ENCODE results near the gene THAP4. TPM values are rescaled to one million over a fixed set of nuclear protein-coding genes. Genes with fewer than 3 reads are reported as not detected.

The THAP4 gene
- total RNA-seq, 2 donors from 2014 or later, result 76.8 to 94.7 TPM

DNA sequence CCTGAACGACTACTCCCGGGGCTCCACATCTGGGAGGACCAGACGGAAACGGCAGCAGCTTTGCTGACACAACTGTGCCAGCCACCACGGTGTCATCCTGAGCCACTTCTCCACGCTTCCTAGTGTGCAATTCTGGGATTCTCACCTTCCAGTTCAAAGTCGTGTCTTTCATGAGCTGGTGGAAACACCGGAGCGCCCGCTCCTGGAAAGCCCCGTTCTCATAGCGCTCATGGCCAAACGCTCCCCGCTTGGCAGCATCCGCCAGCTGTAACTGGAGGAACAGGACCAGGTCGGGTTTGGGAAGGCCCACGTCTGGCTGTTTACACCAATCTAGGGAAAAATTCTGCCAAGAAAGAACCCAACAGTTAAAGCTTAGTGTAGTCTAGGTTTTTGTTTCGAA lies 41.3 kb upstream of the THAP4 start:
- no peak for DNase-seq (ENCODE audit: low spot score)
- H3K36me3 ChIP-seq, result peaks cover 13% of the 10 kb centered on the region

DNA sequence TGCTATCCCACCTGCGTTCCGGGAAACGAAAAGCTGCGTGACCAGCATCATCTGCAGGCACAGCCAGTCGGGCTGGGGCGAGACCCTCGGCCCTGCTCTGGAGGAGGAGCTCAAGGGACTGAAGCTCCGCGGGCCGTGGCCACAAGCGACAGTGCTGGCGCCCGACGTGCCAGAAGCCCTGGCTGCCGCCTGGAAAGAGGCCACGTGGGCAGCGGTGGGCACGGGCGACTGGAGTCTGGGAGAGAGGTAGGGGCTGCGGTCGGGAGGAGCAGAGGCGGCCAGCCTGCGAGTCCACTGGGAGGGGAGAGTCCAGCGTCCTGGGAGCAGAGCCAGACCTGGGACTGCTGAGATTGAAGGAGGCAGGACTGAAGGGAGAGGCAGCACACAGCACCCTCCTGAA lies 40.4 kb upstream of the THAP4 start:
- Histone ChIP-seq H3K27me3 (no peaks in the 10 kb centered on the region), H3K9me3 (no peaks in the 10 kb centered on the region), H3K4me1 (peaks cover 0 to 12% of the 10 kb centered on the region in 2 donors), H3K36me3 (peaks cover 18% of the 10 kb centered on the region), H3K4me3 (no peak overlapping the region), H3K27ac (no peak overlapping the region)
- no peak for DNase-seq (ENCODE audit: low spot score)
- TF ChIP-seq, protein P1, sequence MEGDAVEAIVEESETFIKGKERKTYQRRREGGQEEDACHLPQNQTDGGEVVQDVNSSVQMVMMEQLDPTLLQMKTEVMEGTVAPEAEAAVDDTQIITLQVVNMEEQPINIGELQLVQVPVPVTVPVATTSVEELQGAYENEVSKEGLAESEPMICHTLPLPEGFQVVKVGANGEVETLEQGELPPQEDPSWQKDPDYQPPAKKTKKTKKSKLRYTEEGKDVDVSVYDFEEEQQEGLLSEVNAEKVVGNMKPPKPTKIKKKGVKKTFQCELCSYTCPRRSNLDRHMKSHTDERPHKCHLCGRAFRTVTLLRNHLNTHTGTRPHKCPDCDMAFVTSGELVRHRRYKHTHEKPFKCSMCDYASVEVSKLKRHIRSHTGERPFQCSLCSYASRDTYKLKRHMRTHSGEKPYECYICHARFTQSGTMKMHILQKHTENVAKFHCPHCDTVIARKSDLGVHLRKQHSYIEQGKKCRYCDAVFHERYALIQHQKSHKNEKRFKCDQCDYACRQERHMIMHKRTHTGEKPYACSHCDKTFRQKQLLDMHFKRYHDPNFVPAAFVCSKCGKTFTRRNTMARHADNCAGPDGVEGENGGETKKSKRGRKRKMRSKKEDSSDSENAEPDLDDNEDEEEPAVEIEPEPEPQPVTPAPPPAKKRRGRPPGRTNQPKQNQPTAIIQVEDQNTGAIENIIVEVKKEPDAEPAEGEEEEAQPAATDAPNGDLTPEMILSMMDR (IDR thresholded peaks at IDR 0.05), result no peak

More for the DNA sequence above, 41.3 kb upstream of the THAP4 start:
- no peaks in the 10 kb centered on the region for H3K9me3 ChIP-seq
- H3K4me3 ChIP-seq, result no peak overlapping the region
- peaks cover 0 to 12% of the 10 kb centered on the region in 2 donors for H3K4me1 ChIP-seq
- TF ChIP-seq, protein P1 (IDR thresholded peaks at IDR 0.05), result no peak
- no peaks in the 10 kb centered on the region for H3K27me3 ChIP-seq
- H3K27ac ChIP-seq, result no peak overlapping the region

DNA sequence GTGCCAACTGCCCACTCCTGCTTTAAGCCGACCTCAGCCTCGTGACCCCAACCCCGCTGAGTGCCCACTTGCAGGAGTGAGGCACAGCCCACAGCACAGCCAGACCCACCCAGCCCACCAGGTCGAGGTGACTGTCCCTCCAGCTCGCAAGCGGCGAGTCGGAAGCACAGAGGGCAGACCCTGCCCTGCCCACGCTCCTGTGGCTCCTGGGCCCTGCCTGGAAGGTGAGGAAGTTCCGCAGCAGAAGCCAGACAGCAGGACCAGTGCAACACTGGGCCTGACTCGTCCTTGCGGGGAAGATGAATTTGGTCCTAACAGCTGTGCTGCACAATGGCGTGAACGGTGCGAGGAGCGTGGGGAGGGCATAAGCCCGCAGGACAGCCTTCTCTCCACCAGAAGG lies 39.7 kb upstream of the THAP4 start:
- Histone ChIP-seq H3K4me3 (no peak overlapping the region), H3K4me1 (peaks cover 0 to 11% of the 10 kb centered on the region in 2 donors), H3K36me3 (peaks cover 25% of the 10 kb centered on the region), H3K27ac (no peak overlapping the region), H3K27me3 (no peaks in the 10 kb centered on the region), H3K9me3 (no peaks in the 10 kb centered on the region)
- DNase-seq (ENCODE audit: low spot score), result no peak
- TF ChIP-seq, protein P1 (IDR thresholded peaks at IDR 0.05), result no peak

DNA sequence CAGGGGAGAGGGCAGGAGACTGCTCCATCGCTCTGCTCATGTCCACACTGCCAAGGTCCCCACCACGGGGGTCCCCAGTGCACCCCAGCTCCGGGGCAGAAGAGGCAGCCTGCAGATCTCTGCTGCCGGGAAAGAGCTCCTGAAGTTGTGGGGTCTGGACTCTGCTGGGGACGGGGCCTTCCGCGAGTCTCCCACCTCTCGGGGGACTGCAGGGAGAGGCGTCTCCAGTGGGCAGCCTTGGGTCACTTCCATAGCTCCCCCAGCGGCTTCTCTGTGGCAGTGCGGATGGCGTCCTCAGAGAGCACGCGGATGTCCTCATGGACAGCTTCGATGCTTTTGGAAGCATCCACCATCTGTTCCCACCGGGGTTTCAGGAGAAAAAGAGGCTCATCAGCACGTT lies 38.9 kb upstream of the THAP4 start:
- H3K27me3 ChIP-seq, result no peaks in the 10 kb centered on the region
- peaks cover 32% of the 10 kb centered on the region for H3K36me3 ChIP-seq
- DNase-seq (ENCODE audit: low spot score), result no peak
- H3K27ac ChIP-seq, result no peak overlapping the region
- TF ChIP-seq, protein P1 (IDR thresholded peaks at IDR 0.05), result no peak
- no peaks in the 10 kb centered on the region for H3K9me3 ChIP-seq
- H3K4me1 ChIP-seq, result peaks cover 0 to 3% of the 10 kb centered on the region in 2 donors
- H3K4me3 ChIP-seq, result no peak overlapping the region

DNA sequence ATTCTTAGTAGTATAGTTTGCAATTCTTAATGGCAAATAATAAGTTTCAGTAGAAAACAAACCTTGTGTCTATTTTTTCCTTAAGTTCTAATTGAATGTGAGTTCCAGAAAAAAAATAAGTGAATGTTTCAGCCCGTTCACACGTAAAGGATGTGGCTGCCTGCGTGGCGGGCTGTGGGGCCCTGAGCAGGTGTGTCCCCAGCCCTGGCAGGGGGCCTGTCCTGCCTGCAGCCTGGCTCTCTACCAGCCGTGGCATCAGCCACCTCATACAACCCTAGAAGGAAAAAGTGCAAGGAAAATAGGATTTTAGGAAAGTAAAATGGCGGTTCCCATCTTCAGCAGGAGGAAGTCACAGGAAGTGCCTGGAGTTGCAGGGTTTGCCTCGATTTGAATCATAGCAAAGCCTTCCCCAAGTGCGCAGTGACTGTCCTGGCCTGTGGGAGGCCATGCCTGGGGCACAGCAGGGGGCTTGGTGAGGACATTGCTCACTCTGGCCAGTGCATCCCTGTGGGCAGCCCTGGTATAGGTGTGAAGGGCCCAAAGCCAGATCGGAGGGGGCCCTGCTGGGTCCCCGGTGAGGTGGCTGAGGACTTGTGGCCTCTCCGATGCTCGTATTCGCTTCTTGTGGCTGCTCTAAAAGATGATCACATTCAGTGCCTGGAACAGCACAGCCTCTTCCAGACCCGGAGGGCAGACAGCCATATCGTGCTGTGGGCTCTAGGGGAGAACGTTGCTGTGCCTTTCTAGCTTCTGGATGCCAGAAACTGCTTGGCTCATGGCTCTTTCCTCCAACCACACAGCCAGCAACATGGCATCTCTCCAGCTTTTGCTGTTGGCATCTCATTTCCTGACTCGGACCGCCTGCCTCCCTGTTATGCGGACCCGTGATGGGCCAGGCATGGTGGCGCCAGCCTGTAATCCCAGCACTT lies 37.1 kb upstream of the THAP4 start:
- no peaks in the 10 kb centered on the region for H3K27me3 ChIP-seq
- H3K27ac ChIP-seq, result no peak overlapping the region
- H3K4me1 ChIP-seq, result no peaks in the 10 kb centered on the region
- TF ChIP-seq, protein P1 (IDR thresholded peaks at IDR 0.05), result no peak
- no peak for DNase-seq (ENCODE audit: low spot score)
- H3K9me3 ChIP-seq, result no peaks in the 10 kb centered on the region
- H3K36me3 ChIP-seq, result peaks cover 43% of the 10 kb centered on the region
- H3K4me3 ChIP-seq, result no peak overlapping the region
